ENCODE measurements around the gene VPS54. TPM values are rescaled to one million over a fixed set of nuclear protein-coding genes. Genes with fewer than 3 reads are reported as not detected.

The VPS54 gene
- total RNA-seq, 1 experiment from 2014 or later: 19.1 TPM

DNA sequence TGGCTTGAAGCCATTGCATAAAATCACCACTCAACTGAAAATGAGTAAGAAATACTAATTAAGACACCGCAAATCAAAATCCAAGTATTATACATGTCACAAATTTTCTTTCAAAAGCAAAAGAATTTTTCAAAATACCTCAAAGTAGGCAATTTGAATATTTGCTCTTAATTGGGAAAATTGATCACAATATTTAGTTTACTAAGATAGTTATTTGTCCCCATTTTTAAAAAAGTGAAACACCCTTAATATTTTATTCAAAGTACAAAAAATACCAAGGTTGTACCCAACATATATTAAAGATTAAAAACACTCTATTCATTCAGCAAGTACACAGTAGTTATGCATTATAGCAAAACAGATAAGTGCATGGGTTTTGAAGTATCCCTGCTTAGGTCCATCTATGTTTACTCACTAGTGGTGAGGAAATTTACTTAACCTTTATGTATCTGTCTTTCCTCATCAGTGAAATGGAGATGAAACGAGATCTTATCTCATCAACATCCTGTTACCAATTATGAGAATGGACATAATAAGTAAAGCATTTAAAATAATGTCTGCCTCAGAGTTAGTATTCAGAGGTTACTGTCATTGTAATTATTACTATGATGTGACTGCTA lies 35.1 kb downstream of the VPS54 start:
- TF ChIP-seq CTCF (conservative IDR thresholded peaks at IDR 0.05; ENCODE audit: low read depth, low read length): no peak
- TF ChIP-seq EZH2 (IDR thresholded peaks at IDR 0.05; ENCODE audit: borderline replicate concordance, low read depth, low read length, poor library complexity, severe bottlenecking): no peak
- DNase-seq (ENCODE audit: low spot score): no peak

DNA sequence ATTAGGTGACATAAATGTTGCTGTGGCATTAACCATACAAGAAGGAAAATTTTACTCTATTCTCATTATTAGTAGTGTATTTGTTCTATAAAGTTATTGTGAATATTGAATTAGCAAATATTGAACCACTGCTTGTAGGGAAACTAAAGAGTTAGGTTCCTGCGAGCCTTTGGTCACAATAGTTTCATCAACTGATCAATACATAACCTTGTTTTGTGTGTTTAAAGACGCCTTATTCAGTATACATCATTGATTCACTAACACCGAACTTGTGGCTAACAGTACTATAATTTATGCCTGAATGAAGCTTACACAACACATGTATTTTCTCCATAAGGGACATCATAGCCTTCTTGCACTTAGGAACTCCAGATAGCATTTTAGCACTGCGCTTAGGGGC lies 36.9 kb downstream of the VPS54 start:
- Histone ChIP-seq H3K4me3 (ENCODE audit: low read depth, low read length, poor library complexity, severe bottlenecking) (no peak overlapping the region), H3K4me1 (ENCODE audit: insufficient read depth, low read length, poor library complexity, severe bottlenecking) (peaks cover 3% of the 10 kb centered on the region), H3K27ac (ENCODE audit: low read depth, low read length, poor library complexity, severe bottlenecking) (no peak overlapping the region), H3K36me3 (ENCODE audit: insufficient read depth, low read length, poor library complexity, severe bottlenecking) (no peaks in the 10 kb centered on the region), H3K9me3 (ENCODE audit: low read depth, low read length, poor library complexity, severe bottlenecking) (no peaks in the 10 kb centered on the region), H3K27me3 (replicated peaks; ENCODE audit: insufficient read depth, low read depth, low read length, poor library complexity) (no peaks in the 10 kb centered on the region)
- TF ChIP-seq EZH2 (IDR thresholded peaks at IDR 0.05; ENCODE audit: borderline replicate concordance, low read depth, low read length, poor library complexity, severe bottlenecking) (no peak), CTCF (conservative IDR thresholded peaks at IDR 0.05; ENCODE audit: low read depth, low read length) (no peak)
- BruUV-seq (replicated peaks): no TSS peak
- CTCF ChIA-PET: no interaction called here
- intact Hi-C loops (cut with micrococcal nuclease; ENCODE audit: unreplicated experiment): no loop called here
- DNase-seq (ENCODE audit: low spot score): no peak
- POLR2A ChIA-PET (ENCODE audit: low non-redundant PET): no interaction called here

More for the DNA sequence above, 35.1 kb downstream of the VPS54 start:
- no peak overlapping the region for H3K27ac ChIP-seq (ENCODE audit: low read depth, low read length, poor library complexity, severe bottlenecking)
- intact Hi-C loops (cut with micrococcal nuclease; ENCODE audit: unreplicated experiment): no loop called here
- no peak overlapping the region for H3K4me3 ChIP-seq (ENCODE audit: low read depth, low read length, poor library complexity, severe bottlenecking)
- ChIA-PET POLR2A (ENCODE audit: low non-redundant PET) (no interaction called here), CTCF (no interaction called here)
- H3K9me3 ChIP-seq (ENCODE audit: low read depth, low read length, poor library complexity, severe bottlenecking): no peaks in the 10 kb centered on the region
- no peaks in the 10 kb centered on the region for H3K36me3 ChIP-seq (ENCODE audit: insufficient read depth, low read length, poor library complexity, severe bottlenecking)
- peaks cover 10% of the 10 kb centered on the region for H3K4me1 ChIP-seq (ENCODE audit: insufficient read depth, low read length, poor library complexity, severe bottlenecking)
- H3K27me3 ChIP-seq (replicated peaks; ENCODE audit: insufficient read depth, low read depth, low read length, poor library complexity): no peaks in the 10 kb centered on the region
- BruUV-seq (replicated peaks): no TSS peak

DNA sequence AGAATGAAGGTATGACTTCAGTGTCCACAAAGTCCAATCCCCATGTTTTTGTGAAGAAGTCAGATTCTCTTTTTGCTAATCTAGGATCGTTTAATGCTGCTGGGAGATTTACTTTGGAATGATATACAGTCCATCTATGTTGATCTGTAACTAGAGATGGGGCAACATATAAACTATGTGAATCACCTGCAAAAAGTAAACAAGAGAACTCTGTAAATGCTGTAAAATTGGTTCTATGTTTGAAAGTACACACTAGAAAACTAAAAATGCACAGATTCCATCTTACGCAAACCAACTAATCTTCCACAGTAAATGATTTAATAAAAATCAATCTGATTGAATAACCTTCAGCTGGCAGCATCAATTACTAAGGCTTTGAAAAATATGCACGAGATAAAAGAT lies 37.5 kb downstream of the VPS54 start:
- POLR2A ChIA-PET (ENCODE audit: low non-redundant PET): no interaction called here
- CTCF ChIA-PET: no interaction called here
- no peaks in the 10 kb centered on the region for H3K27me3 ChIP-seq (replicated peaks; ENCODE audit: insufficient read depth, low read depth, low read length, poor library complexity)
- H3K27ac ChIP-seq (ENCODE audit: low read depth, low read length, poor library complexity, severe bottlenecking): no peak overlapping the region
- H3K9me3 ChIP-seq (ENCODE audit: low read depth, low read length, poor library complexity, severe bottlenecking): no peaks in the 10 kb centered on the region
- BruUV-seq (replicated peaks): no TSS peak
- TF ChIP-seq EZH2 (IDR thresholded peaks at IDR 0.05; ENCODE audit: borderline replicate concordance, low read depth, low read length, poor library complexity, severe bottlenecking) (no peak), CTCF (conservative IDR thresholded peaks at IDR 0.05; ENCODE audit: low read depth, low read length) (no peak)
- DNase-seq (ENCODE audit: low spot score): no peak
- peaks cover 3% of the 10 kb centered on the region for H3K4me1 ChIP-seq (ENCODE audit: insufficient read depth, low read length, poor library complexity, severe bottlenecking)
- H3K36me3 ChIP-seq (ENCODE audit: insufficient read depth, low read length, poor library complexity, severe bottlenecking): no peaks in the 10 kb centered on the region
- no peak overlapping the region for H3K4me3 ChIP-seq (ENCODE audit: low read depth, low read length, poor library complexity, severe bottlenecking)
- intact Hi-C loops (cut with micrococcal nuclease; ENCODE audit: unreplicated experiment): no loop called here
